ENCODE results near the gene CDH18. TPM values are rescaled to one million over a fixed set of nuclear protein-coding genes. Genes with fewer than 3 reads are reported as not detected.

The CDH18 gene
- total and polyA plus RNA-seq, 4 donors: 0.03 to 2.4 TPM; not detected in 2

GRCh38 chr5:19519448-19519847 is 468.6 kb downstream of the CDH18 start:
- WGBS, 2 donors: 74 to 78% methylated on average over 2 of the region's 2 CpGs
- Histone ChIP-seq H3K27me3 (ENCODE audit: control insufficient read depth in 3 of 3, insufficient read depth in 3 of 3, low read length in 2 of 3) (no peaks in the 10 kb centered on the region), H3K27ac (ENCODE audit: low read depth in 1 of 2, low read length in 1 of 2) (no peak overlapping the region), H3K9ac (ENCODE audit: insufficient read depth in 1 of 2, low read length in 2 of 2) (no peak overlapping the region), H3K9me3 (ENCODE audit: control insufficient read depth in 4 of 4, insufficient read depth in 3 of 4, low read length in 3 of 4) (no peaks in the 10 kb centered on the region), H3K36me3 (ENCODE audit: control insufficient read depth in 4 of 4, insufficient read depth in 4 of 4, low read length in 4 of 4) (no peaks in the 10 kb centered on the region), H3K4me1 (ENCODE audit: control insufficient read depth in 5 of 5, insufficient read depth in 5 of 5, low read length in 5 of 5) (no peaks in the 10 kb centered on the region), H3K4me3 (no peak overlapping the region)
- no peak for ATAC-seq (ENCODE audit: insufficient read depth, low FRiP score)
- DNase-seq: no peak
- TF ChIP-seq CTCF (IDR thresholded peaks at IDR 0.05; ENCODE audit: control extremely low read depth, extremely low read depth): no peak

- no peak for ATAC-seq (ENCODE audit: insufficient read depth, low FRiP score)
- Histone ChIP-seq H3K4me3 (no peak overlapping the region), H3K36me3 (ENCODE audit: control insufficient read depth in 4 of 4, insufficient read depth in 4 of 4, low read length in 4 of 4) (no peaks in the 10 kb centered on the region), H3K4me1 (ENCODE audit: control insufficient read depth in 5 of 5, insufficient read depth in 5 of 5, low read length in 5 of 5) (no peaks in the 10 kb centered on the region), H3K9ac (ENCODE audit: insufficient read depth in 1 of 2, low read length in 2 of 2) (no peak overlapping the region), H3K27ac (ENCODE audit: low read depth in 1 of 2, low read length in 1 of 2) (no peak overlapping the region), H3K9me3 (ENCODE audit: control insufficient read depth in 4 of 4, insufficient read depth in 3 of 4, low read length in 3 of 4) (no peaks in the 10 kb centered on the region), H3K27me3 (ENCODE audit: control insufficient read depth in 3 of 3, insufficient read depth in 3 of 3, low read length in 2 of 3) (no peaks in the 10 kb centered on the region)
- DNase-seq: no peak
- TF ChIP-seq CTCF (IDR thresholded peaks at IDR 0.05; ENCODE audit: control extremely low read depth, extremely low read depth): no peak
- WGBS, 2 donors: 74 to 77% methylated on average over 2 of the region's 2 CpGs
These were observed 489.1 kb downstream of the CDH18 start for GRCh38 chr5:19498852-19499251.

- WGBS, 2 donors: 72 to 86% methylated on average over 3 of the region's 3 CpGs
These were observed 490.7 kb downstream of the CDH18 start for GRCh38 chr5:19497229-19497815.

More at GRCh38 chr5:19497229-19497815, 490.7 kb downstream of the CDH18 start:
- TF ChIP-seq CTCF (IDR thresholded peaks at IDR 0.05; ENCODE audit: control extremely low read depth, extremely low read depth): no peak
- ATAC-seq (ENCODE audit: insufficient read depth, low FRiP score) (no peak), DNase-seq (no peak)
- H3K9me3 ChIP-seq (ENCODE audit: control insufficient read depth in 4 of 4, insufficient read depth in 3 of 4, low read length in 3 of 4): no peaks in the 10 kb centered on the region
- H3K27ac ChIP-seq (ENCODE audit: low read depth in 1 of 2, low read length in 1 of 2): no peak overlapping the region
- H3K9ac ChIP-seq (ENCODE audit: insufficient read depth in 1 of 2, low read length in 2 of 2): no peak overlapping the region
- H3K36me3 ChIP-seq (ENCODE audit: control insufficient read depth in 4 of 4, insufficient read depth in 4 of 4, low read length in 4 of 4): no peaks in the 10 kb centered on the region
- no peaks in the 10 kb centered on the region for H3K4me1 ChIP-seq (ENCODE audit: control insufficient read depth in 5 of 5, insufficient read depth in 5 of 5, low read length in 5 of 5)
- no peaks in the 10 kb centered on the region for H3K27me3 ChIP-seq (ENCODE audit: control insufficient read depth in 3 of 3, insufficient read depth in 3 of 3, low read length in 2 of 3)
- H3K4me3 ChIP-seq: no peak overlapping the region

Measured in lung (tissue), 12 donors.